Osteocyte (in vitro differentiated cells): ENCODE results near the gene VCL. TPM values are rescaled to one million over a fixed set of nuclear protein-coding genes. Genes with fewer than 3 reads are reported as not detected.

ENCODE experiments used
- DNase-seq: peaks from one replicate; pipeline ENCODE4 v3.0.0; 2021; ENCODE audit warnings: mixed read lengths; ENCODE audit not compliant: unreplicated experiment; ENCODE audit errors: extremely low spot score
- H3K27ac Mint-ChIP-seq: one replicate; pipeline ENCODE4 v1.8.0; 2021; ENCODE audit warnings: mild to moderate bottlenecking, mixed read lengths; ENCODE audit not compliant: unreplicated experiment
- H3K27me3 Mint-ChIP-seq: one replicate; pipeline ENCODE4 v1.8.0; 2021; ENCODE audit warnings: mixed read lengths; ENCODE audit not compliant: unreplicated experiment
- H3K36me3 Mint-ChIP-seq: one replicate; pipeline ENCODE4 v1.8.0; 2021; ENCODE audit warnings: mixed read lengths; ENCODE audit not compliant: unreplicated experiment
- H3K4me1 Mint-ChIP-seq: one replicate; pipeline ENCODE4 v1.8.0; 2021; ENCODE audit warnings: mixed read lengths; ENCODE audit not compliant: unreplicated experiment
- H3K4me3 Mint-ChIP-seq: one replicate; pipeline ENCODE4 v1.8.0; 2021; ENCODE audit warnings: mild to moderate bottlenecking, moderate library complexity, mixed read lengths; ENCODE audit not compliant: unreplicated experiment
- H3K9me3 Mint-ChIP-seq: one replicate; pipeline ENCODE4 v1.8.0; 2021; ENCODE audit warnings: mixed read lengths; ENCODE audit not compliant: unreplicated experiment
- CTCF ChIP-seq: fragments of 200-600 bp; sonication (generic); IDR thresholded peaks from 2 replicates; pipeline ENCODE4 v1.5.0; 2021; ENCODE audit warnings: antibody characterized with exemption, mild to moderate bottlenecking, moderate library complexity
- total RNA-seq: library from RNA; stranded (reverse); gene quantifications from 2 replicates; pipeline ENCODE4 v1.2.1, GENCODE V29; 2021

The VCL gene
- total RNA-seq, 1 donor from 2014 or later: 338 TPM

GRCh38 chr10:74040200-74041126, 42.5 kb downstream of the VCL start:
- Mint-ChIP-seq H3K27ac (peak overlapping the region; percentile 84), H3K36me3 (peaks cover 36% of the 10 kb centered on the region), H3K4me1 (peaks cover 46% of the 10 kb centered on the region), H3K9me3 (no peaks in the 10 kb centered on the region), H3K27me3 (no peaks in the 10 kb centered on the region), H3K4me3 (no peak overlapping the region)
- DNase-seq: no peak
- no peak for TF ChIP-seq CTCF

GRCh38 chr10:74044419-74044818, 46.5 kb downstream of the VCL start:
- no peaks in the 10 kb centered on the region for H3K27me3 Mint-ChIP-seq
- no peaks in the 10 kb centered on the region for H3K9me3 Mint-ChIP-seq
- no peak for DNase-seq
- TF ChIP-seq CTCF: no peak
- H3K4me3 Mint-ChIP-seq: no peak overlapping the region
- peaks cover 26% of the 10 kb centered on the region for H3K36me3 Mint-ChIP-seq
- H3K27ac Mint-ChIP-seq: peak overlapping the region; percentile 73
- peaks cover 61% of the 10 kb centered on the region for H3K4me1 Mint-ChIP-seq

DNA sequence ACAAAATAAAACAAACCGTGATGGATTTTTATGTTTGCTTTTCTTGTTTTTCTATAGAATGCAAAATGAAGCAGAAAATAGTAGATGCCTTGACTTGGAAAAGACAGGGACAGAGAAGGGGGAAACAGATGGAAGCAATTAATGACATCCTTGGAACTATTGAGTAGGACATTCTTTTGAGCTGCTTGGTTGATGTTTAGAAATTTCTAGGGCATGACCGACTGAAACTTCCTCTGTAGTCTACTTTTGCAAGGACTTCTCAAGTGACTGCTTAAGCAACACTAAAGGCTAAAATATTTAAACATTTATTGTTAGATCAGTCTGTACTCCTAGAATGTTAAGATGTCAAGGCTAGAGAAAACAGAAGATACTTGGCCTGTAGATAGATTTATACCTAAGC, 49.4 kb downstream of the VCL start:
- peaks cover 19% of the 10 kb centered on the region for H3K36me3 Mint-ChIP-seq
- peak overlapping the region; percentile 78 for H3K27ac Mint-ChIP-seq
- no peak for DNase-seq
- peak overlapping the region; percentile 1 for H3K4me3 Mint-ChIP-seq
- peaks cover 72% of the 10 kb centered on the region for H3K4me1 Mint-ChIP-seq
- no peak for TF ChIP-seq CTCF
- H3K9me3 Mint-ChIP-seq: no peaks in the 10 kb centered on the region
- H3K27me3 Mint-ChIP-seq: no peaks in the 10 kb centered on the region

GRCh38 chr10:74047871-74048270, 50.0 kb downstream of the VCL start:
- DNase-seq: no peak
- Mint-ChIP-seq H3K27ac (peak overlapping the region; percentile 78), H3K4me3 (peak overlapping the region; percentile 35), H3K4me1 (peaks cover 69% of the 10 kb centered on the region), H3K9me3 (no peaks in the 10 kb centered on the region), H3K27me3 (no peaks in the 10 kb centered on the region), H3K36me3 (peaks cover 17% of the 10 kb centered on the region)
- no peak for TF ChIP-seq CTCF

DNA sequence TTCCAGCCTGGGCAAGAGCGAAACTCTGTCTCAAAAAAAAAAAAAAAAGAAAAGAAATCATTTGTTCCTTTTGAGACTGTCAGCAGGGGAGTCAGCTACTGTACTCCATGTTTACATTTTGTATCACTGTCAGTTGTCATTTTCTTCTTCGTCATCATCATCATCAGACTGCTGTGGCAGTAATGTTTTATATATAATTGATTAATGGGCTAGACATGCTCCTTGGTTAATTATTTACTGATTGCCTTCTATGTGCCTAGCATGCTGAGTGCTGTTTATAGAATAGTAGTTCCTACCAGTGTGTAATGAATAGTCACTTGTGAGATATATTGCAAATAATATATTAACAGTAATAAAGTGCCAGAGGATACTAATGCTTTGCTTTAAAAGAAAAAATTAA, 50.5 kb downstream of the VCL start:
- H3K36me3 Mint-ChIP-seq: peaks cover 17% of the 10 kb centered on the region
- H3K4me3 Mint-ChIP-seq: no peak overlapping the region
- H3K4me1 Mint-ChIP-seq: peaks cover 68% of the 10 kb centered on the region
- DNase-seq: no peak
- no peak for TF ChIP-seq CTCF
- no peaks in the 10 kb centered on the region for H3K27me3 Mint-ChIP-seq
- peak overlapping the region; percentile 78 for H3K27ac Mint-ChIP-seq
- H3K9me3 Mint-ChIP-seq: no peaks in the 10 kb centered on the region
